ENCODE measurements around the gene CHST13. TPM values are rescaled to one million over a fixed set of nuclear protein-coding genes. Genes with fewer than 3 reads are reported as not detected.

Gene CHST13
- total RNA-seq, 1 experiment from 2014 or later = not detected

- POLR2A ChIA-PET = no interaction called here
- no peak overlapping the region for H3K4me3 Mint-ChIP-seq (ENCODE audit: unreplicated experiment)
- H3K9me3 Mint-ChIP-seq (ENCODE audit: unreplicated experiment) = no peaks in the 10 kb centered on the region
- no peak for TF ChIP-seq CTCF (IDR thresholded peaks at IDR 0.05; ENCODE audit: unreplicated experiment)
- no peaks in the 10 kb centered on the region for H3K36me3 Mint-ChIP-seq (ENCODE audit: insufficient read depth, unreplicated experiment)
- BruUV-seq (replicated peaks) = no TSS peak
- no peaks in the 10 kb centered on the region for H3K4me1 Mint-ChIP-seq (ENCODE audit: insufficient read depth, unreplicated experiment)
- H3K27ac Mint-ChIP-seq (ENCODE audit: low read depth, unreplicated experiment) = no peak overlapping the region
- intact Hi-C loops (cut with micrococcal nuclease) = no loop called here
- H3K27me3 Mint-ChIP-seq (ENCODE audit: insufficient read depth, unreplicated experiment) = peaks cover 34% of the 10 kb centered on the region
- CTCF ChIA-PET = interaction anchor here (1.2 kb wide), 1 partner anchor 30 kb away, joined by 4 read pairs; no protein-coding TSS in a partner anchor
- no peak for DNase-seq (ENCODE audit: unreplicated experiment)
These were observed 28.8 kb downstream of the CHST13 start for GRCh38 chr3:126552688-126553283.

- ChIA-PET CTCF (interaction anchor here (1.2 kb wide), 1 partner anchor 31 kb away, joined by 4 read pairs; no protein-coding TSS in a partner anchor), POLR2A (no interaction called here)
- DNase-seq (ENCODE audit: unreplicated experiment) = no peak
- no peaks in the 10 kb centered on the region for H3K4me1 Mint-ChIP-seq (ENCODE audit: insufficient read depth, unreplicated experiment)
- no peak overlapping the region for H3K27ac Mint-ChIP-seq (ENCODE audit: low read depth, unreplicated experiment)
- peaks cover 27% of the 10 kb centered on the region for H3K27me3 Mint-ChIP-seq (ENCODE audit: insufficient read depth, unreplicated experiment)
- no TSS peak for BruUV-seq (replicated peaks)
- TF ChIP-seq CTCF (IDR thresholded peaks at IDR 0.05; ENCODE audit: unreplicated experiment) = no peak
- no peaks in the 10 kb centered on the region for H3K9me3 Mint-ChIP-seq (ENCODE audit: unreplicated experiment)
- intact Hi-C loops (cut with micrococcal nuclease) = no loop called here
- H3K4me3 Mint-ChIP-seq (ENCODE audit: unreplicated experiment) = no peak overlapping the region
- no peaks in the 10 kb centered on the region for H3K36me3 Mint-ChIP-seq (ENCODE audit: insufficient read depth, unreplicated experiment)
These were observed 29.5 kb downstream of the CHST13 start for GRCh38 chr3:126553284-126554084.

- Mint-ChIP-seq H3K4me3 (ENCODE audit: unreplicated experiment) (no peak overlapping the region), H3K27ac (ENCODE audit: low read depth, unreplicated experiment) (no peak overlapping the region), H3K36me3 (ENCODE audit: insufficient read depth, unreplicated experiment) (no peaks in the 10 kb centered on the region), H3K27me3 (ENCODE audit: insufficient read depth, unreplicated experiment) (peaks cover 25% of the 10 kb centered on the region), H3K9me3 (ENCODE audit: unreplicated experiment) (no peaks in the 10 kb centered on the region), H3K4me1 (ENCODE audit: insufficient read depth, unreplicated experiment) (no peaks in the 10 kb centered on the region)
- BruUV-seq (replicated peaks) = no TSS peak
- intact Hi-C loops (cut with micrococcal nuclease) = no loop called here
- no peak for TF ChIP-seq CTCF (IDR thresholded peaks at IDR 0.05; ENCODE audit: unreplicated experiment)
- CTCF ChIA-PET = no interaction called here
- no peak for DNase-seq (ENCODE audit: unreplicated experiment)
- POLR2A ChIA-PET = interaction anchor here (0.5 to 0.7 kb wide), 2 partner anchors 8 to 20 kb away, joined by 3 read pairs; no protein-coding TSS in a partner anchor
These were observed 30.9 kb downstream of the CHST13 start for GRCh38 chr3:126554560-126555525.

Measured in MCF 10A (cell line).